CD4-positive, alpha-beta T cell treated with Interleukin-6 at 100 ng/mL for 8 hours (primary cell): ENCODE data around the gene HLX.

Experiments
- DNase-seq: peaks from one replicate; pipeline ENCODE4 v3.0.0-alpha.2; 2020; ENCODE audit warnings: mixed read lengths, low spot score

HLX gene

GRCh38 chr1:220879076-220879508 lies at the start of gene HLX:
Gene HLX, plus strand, starts transcription at chr1:220879443. Its CDS starts 415 bp downstream, at chr1:220879858.
- DNase-seq: peak; percentile 14

DNA sequence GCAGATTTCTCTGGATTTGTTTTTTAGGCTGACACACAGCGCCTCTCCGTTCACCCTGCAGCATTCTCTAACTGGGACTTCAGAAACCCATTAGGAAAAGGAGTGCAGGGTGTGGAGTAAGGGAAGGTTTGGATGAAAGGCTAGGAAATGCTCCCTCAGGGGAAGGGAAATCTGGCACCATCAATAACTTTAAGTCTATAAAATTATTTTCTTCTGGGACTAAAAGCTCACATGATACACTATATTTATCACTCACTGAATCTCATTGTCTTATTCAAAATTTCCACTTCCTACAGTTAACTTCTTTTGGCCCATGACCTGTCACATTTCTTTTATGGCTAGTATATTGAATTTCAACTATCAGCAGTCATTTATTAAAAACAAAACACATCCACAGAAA lies 45.8 kb upstream of the HLX start:
- no peak for DNase-seq

DNA sequence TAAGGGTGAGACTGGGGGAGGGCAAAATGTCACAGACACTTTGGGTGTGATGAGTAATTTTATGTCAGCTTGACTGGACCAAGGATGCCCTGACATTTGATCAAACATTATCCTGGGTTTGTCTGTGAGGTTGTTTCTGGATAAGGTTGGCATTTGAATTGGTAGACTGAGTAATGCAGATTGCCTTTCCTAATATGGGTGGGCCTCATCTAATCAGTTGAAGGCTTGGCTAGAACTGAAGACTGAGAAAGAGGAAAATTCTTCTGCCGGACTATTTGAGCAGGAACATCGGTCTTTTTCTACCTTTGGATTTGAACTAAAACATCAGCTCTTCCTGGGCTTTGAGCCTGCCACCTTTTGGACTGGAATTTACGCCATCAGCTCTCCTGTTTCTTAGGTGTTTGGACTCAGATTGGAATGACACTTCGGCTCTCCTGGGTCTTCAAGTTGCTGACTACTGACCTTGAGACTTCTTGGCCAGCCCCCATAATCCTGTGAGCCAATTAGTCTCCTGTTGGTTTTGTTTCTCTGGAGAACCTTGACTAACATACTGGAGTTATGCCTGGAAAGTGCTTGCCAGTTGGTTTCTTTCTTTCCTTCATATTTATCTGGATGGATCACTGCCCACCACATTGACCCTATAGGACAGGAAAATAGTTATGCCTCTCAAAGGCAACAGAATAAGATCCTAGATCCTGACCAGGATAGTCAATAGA lies 44.9 kb upstream of the HLX start:
- no peak for DNase-seq

GRCh38 chr1:220838578-220838977 lies 40.7 kb upstream of the HLX start:
- DNase-seq: no peak

DNA sequence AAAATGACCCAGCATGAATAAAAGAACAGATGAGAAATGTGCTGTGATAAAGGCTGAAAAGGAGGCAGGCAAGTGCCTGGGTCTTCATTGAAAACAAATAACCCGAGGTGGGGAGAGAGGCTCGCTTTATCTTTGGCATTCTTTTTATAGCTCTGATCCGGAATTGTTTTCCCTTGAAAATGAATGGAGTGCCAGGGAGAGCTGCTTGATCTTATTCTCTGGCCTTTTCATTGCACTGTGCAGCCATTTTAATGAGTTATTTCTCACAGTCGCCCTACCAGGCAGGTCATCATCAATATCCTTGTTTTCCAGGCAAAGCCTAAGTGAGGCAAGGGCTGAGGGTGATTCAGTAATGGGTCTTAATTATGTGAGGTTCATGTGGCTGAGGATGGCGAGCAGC lies 39.8 kb upstream of the HLX start:
- DNase-seq: no peak

GRCh38 chr1:220841293-220841692 lies 38.0 kb upstream of the HLX start:
- no peak for DNase-seq

GRCh38 chr1:220843481-220844011 lies 35.7 kb upstream of the HLX start:
- no peak for DNase-seq

GRCh38 chr1:220852408-220852807 lies 26.8 kb upstream of the HLX start:
- no peak for DNase-seq

- no peak for DNase-seq
Measured at GRCh38 chr1:220872296-220872695, 6.9 kb upstream of the HLX start.

DNA sequence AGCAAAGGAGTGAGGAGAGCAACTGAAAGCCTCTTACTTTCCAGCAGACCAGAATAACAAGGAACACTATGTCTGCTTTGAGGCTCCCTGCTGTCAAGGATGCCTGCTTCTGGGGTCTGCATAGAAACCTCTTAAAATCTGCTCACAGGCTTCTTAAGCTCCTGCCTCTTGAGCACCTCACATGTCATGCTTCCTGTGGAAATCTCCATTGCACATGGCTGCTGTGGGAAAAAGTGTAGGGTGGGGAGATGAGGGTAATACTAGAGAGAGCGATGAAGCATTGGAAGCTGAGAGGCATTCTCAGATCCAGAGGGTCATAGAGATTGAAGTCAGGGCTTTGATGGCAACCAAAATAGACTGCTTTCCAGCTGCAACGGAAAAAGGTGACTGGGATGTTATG lies 6.2 kb upstream of the HLX start:
- DNase-seq: no peak

- no peak for DNase-seq
Measured at GRCh38 chr1:220873868-220874655, 5.2 kb upstream of the HLX start.

GRCh38 chr1:220875260-220875659 lies 4.0 kb upstream of the HLX start:
- no peak for DNase-seq

DNA sequence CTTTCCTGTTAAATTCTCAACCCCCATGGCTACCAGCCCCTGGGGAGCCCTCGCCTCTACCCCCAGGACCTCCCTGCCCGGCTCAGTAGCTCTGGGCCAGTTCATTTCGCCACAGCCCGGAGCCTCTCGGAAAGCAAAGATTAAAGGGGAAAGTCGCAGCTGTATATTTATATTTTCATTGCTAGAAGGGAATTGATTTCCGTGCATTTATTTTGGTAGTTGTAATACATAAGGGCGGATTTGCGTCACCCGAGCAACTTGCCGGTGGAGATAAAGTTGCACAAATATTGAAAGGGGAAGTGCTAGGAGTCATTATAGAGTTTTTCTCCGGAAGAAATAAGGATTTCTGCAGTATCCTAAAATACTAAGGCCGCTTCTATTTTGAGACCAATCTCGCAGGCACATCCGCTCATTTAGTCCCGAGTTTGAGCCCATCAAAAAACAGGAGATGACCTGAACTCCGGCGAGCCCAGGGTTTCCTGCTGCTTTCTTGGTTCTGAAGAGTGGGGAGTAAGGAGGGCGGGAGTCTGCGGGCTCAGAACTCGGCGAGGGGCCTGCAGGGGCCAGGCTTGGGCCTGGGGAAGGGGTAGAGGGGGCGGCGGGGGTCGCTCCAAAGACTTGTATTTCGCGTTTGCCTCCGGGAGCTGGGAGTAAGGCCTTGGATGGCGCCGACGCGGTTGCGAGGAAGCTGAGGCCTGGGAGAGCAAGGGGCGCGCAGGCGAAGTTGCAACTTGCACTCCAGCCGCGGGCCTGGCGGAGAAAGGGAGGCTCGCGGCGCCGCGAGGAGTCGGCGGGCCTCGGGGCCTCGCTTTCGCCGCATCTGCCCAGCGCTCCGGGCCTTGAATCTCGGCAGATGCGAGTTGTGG lies 2.5 kb upstream of the HLX start:
- DNase-seq: no peak

DNA sequence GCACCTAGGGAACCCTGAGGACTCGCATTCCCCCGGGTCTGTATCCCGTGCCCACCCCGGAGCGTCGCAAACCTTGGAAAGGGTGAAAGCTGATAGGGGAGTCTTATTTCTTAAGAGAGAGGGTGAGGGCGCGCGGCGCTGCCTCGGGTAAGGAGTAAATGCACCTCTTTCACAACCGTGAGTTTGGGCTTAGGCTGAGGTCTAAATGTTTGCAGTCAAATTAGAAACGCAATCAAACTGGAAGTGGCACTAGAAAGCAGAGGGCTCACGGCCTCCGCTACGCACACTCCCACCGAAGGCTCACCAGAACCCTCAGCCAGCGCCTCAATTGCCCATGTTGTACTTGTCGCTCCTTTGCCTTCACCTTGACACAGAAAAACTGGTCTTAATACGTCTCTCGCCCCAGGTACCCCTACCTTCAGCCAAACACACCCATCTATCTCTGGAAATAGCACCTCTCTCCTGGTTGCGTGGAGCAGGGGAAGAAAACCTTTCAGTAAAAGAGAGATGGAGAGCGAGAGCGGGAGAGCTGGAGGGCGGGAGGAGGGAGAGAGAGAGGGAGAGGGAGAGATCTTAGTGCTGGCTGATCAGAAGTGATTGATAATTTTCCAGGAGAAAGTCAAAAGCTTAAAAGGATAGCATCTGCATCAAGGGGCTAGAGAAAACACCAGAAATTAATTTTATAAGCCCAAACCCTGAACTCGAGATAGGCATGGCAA lies 1.7 kb upstream of the HLX start:
- DNase-seq: no peak

GRCh38 chr1:220878191-220879075 lies 810 bp upstream of the HLX start:
- DNase-seq: no peak

DNA sequence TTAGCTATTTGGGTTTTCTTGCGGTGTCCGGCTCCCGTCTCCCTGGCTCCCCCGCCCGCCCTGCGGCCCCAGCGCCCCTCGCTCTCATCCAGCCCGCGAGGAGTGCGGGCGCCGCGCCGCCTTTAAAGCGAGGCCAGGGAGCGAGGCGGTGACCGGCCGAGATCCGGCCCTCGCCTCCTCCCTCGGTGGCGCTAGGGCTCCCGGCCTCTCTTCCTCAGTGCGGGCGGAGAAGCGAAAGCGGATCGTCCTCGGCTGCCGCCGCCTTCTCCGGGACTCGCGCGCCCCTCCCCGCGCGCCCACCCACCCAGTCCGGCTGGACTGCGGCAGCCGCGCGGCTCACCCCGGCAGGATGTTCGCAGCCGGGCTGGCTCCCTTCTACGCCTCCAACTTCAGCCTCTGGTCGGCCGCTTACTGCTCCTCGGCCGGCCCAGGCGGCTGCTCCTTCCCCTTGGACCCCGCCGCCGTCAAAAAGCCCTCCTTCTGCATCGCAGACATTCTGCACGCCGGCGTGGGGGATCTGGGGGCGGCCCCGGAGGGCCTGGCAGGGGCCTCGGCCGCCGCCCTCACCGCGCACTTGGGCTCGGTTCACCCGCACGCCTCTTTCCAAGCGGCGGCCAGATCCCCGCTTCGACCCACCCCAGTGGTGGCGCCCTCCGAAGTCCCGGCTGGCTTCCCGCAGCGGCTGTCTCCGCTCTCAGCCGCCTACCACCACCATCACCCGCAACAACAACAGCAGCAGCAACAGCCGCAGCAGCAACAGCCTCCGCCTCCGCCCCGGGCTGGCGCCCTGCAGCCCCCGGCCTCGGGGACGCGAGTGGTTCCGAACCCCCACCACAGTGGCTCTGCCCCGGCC lies 492 bp downstream of the HLX start:
- no peak for DNase-seq

- no peak for DNase-seq
Measured at GRCh38 chr1:220880362-220880670, 1.1 kb downstream of the HLX start.

DNA sequence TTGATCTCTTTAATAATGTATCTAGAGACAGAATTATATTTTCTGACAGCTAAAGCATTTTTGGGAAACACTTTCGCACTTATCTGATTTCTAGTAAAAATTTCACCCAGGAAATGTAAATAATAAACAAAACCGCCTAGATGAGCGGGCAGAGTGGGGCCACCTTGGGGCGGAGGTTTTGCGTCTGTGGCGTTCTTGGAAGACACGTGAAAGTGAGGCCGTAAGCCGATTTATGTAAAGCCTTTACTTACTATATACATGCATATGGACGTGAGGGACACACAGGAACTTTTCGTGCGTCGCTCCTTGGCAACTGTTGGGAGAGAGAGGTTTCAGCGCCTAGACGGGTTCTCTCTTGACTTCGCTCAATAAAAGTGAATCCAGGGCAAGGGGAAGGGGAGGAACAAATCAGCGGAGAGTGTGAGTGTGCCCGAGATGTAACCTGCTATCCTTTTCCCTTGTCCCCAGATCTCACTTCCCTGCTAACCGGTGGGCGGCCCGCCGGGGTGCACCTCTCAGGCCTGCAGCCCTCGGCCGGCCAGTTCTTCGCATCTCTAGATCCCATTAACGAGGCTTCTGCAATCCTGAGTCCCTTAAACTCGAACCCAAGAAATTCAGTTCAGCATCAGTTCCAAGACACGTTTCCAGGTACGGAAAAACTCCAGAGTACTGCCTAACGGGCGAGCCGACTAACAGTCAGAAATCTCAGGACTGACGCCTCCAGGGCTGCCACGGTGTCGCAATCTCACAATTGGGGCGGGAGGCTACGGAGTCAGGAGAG lies 1.7 kb downstream of the HLX start:
- no peak for DNase-seq
